GM12878 (cell line): ENCODE measurements around the gene CDH4. TPM values are rescaled to one million over a fixed set of nuclear protein-coding genes. Genes with fewer than 3 reads are reported as not detected.

Experiments
- ATAC-seq: fragments of 200-7000 bp; cut with Tn5 transposase; 3 replicates; pipeline ENCODE4 v1.9.1; 2020; ENCODE audit warnings: mild to moderate bottlenecking, moderate library complexity
- BruUV-seq: library from RNA; stranded (reverse); fragments of 400-500 nt; replicated peaks from 2 replicates; lab custom pipeline; 2021; lab: Mats Ljungman, UMichigan
- CTCF ChIA-PET: fragments of 300-600 bp; sonication (Branson Sonifier 250); formaldehyde crosslinking; extraction: SDS; loops from one replicate; lab custom pipeline; 2021; ENCODE audit warnings: inconsistent platforms; lab: Yijun Ruan, JAX
- POLR2A ChIA-PET: fragments of 350-600 bp; formaldehyde crosslinking; extraction: SDS; loops from one replicate; lab custom pipeline; 2021; ENCODE audit warnings: inconsistent platforms; lab: Charles Lee
- RAD21 ChIA-PET: fragments of 300-600 bp; sonication (Branson Sonifier 250); formaldehyde crosslinking; loops from one replicate; lab custom pipeline; 2023; ENCODE audit warnings: antibody characterized with exemption; ENCODE audit not compliant: unreplicated experiment; lab: Charles Lee
- SMC1A ChIA-PET: fragments of 300-600 bp; sonication (Branson Sonifier 250); formaldehyde crosslinking; loops from one replicate; lab custom pipeline; 2023; ENCODE audit not compliant: unreplicated experiment, uncharacterized antibody; lab: Charles Lee
- DNase-seq: peaks from one replicate; pipeline ENCODE4 v3.0.0-alpha.2; 2011; ENCODE audit warnings: low read depth, low spot score
- FAIRE-seq: peaks from 3 replicates; lab custom pipeline; 2011; peaks lifted over from hg19 to GRCh38; lab: Jason Lieb, UNC
- H2AFZ ChIP-seq: 2 replicates; pipeline ENCODE4 v1.6.0; 2011; ENCODE audit warnings: low read depth, low read length, control low read depth; ENCODE audit not compliant: control insufficient read depth
- H3K27ac ChIP-seq: 2 replicates; pipeline ENCODE4 v1.5.1; 2011; ENCODE audit warnings: control low read depth; ENCODE audit not compliant: control insufficient read depth, insufficient read depth
- H3K27me3 ChIP-seq, 2 experiments: replicated peaks in 1 of 2; 2 replicates each; pipeline versions ENCODE4 v1.6.0 to v1.6.1; 2011; ENCODE audit warnings: low read length in 1 of 2; ENCODE audit not compliant: control insufficient read depth in 2 of 2, insufficient read depth in 2 of 2
- H3K36me3 ChIP-seq, 2 experiments: 2 replicates each; pipeline ENCODE4 v1.5.1; 2011; ENCODE audit warnings: low read length in 1 of 2; ENCODE audit not compliant: control insufficient read depth in 2 of 2, insufficient read depth in 2 of 2
- H3K4me1 ChIP-seq: 2 replicates; pipeline ENCODE4 v1.6.1; 2011; ENCODE audit warnings: mild to moderate bottlenecking, low read length, moderate library complexity, mixed read lengths; ENCODE audit not compliant: control insufficient read depth, insufficient read depth
- H3K4me2 ChIP-seq: 2 replicates; pipeline ENCODE4 v1.6.0; 2011; ENCODE audit warnings: control low read depth; ENCODE audit not compliant: control insufficient read depth, insufficient read depth
- H3K4me3 ChIP-seq: fragments of 200-600 bp; sonication (generic); 2 replicates; pipeline ENCODE4 v1.5.1; 2016
- H3K79me2 ChIP-seq: 2 replicates; pipeline ENCODE4 v1.6.0; 2011; ENCODE audit warnings: low read length; ENCODE audit not compliant: control insufficient read depth, insufficient read depth
- H3K9ac ChIP-seq: 2 replicates; pipeline ENCODE4 v1.8.0; 2011; ENCODE audit warnings: low read length, control low read depth, mixed read lengths; ENCODE audit not compliant: control insufficient read depth, insufficient read depth
- H3K9me3 ChIP-seq: replicated peaks from 3 replicates; pipeline ENCODE4 v1.5.1; 2011; ENCODE audit warnings: mild to moderate bottlenecking, low read length; ENCODE audit not compliant: control insufficient read depth, insufficient read depth
- H4K20me1 ChIP-seq: 2 replicates; pipeline ENCODE4 v1.6.0; 2011; ENCODE audit not compliant: control insufficient read depth, insufficient read depth
- ASH2L ChIP-seq: fragments of 300-600, 200-600 bp; sonication (generic); IDR thresholded peaks from 2 replicates; pipeline ENCODE4 v1.6.1; 2017; ENCODE audit warnings: low read depth, mild to moderate bottlenecking, borderline replicate concordance
- LARP7 ChIP-seq: fragments of 450-650 bp; IDR thresholded peaks from 2 replicates; pipeline ENCODE4 v1.6.1; 2017; ENCODE audit warnings: mild to moderate bottlenecking
- SREBF2 ChIP-seq: IDR thresholded peaks from 2 replicates; pipeline ENCODE4 v1.6.1; 2012; ENCODE audit warnings: mild to moderate bottlenecking, low read length
- SUZ12 ChIP-seq: fragments of 200-600 bp; sonication (generic); IDR thresholded peaks from one replicate; pipeline ENCODE4 v1.6.1; 2018; ENCODE audit warnings: antibody characterized with exemption, mild to moderate bottlenecking; ENCODE audit not compliant: unreplicated experiment
- ZSCAN29 ChIP-seq: fragments of 450-650 bp; IDR thresholded peaks from 2 replicates; pipeline ENCODE4 v1.6.1; 2017; ENCODE audit warnings: mild to moderate bottlenecking, moderate library complexity
- ZZZ3 ChIP-seq: IDR thresholded peaks from 2 replicates; pipeline ENCODE4 v1.6.1; 2011; ENCODE audit warnings: low read depth; ENCODE audit not compliant: control insufficient read depth, insufficient read length
- WGBS: methylation state at CpG from one replicate; pipeline ENCODE4 v1.1.6; 2016; ENCODE audit warnings: low lambda C conversion rate; ENCODE audit not compliant: insufficient replicate concordance, insufficient coverage; ENCODE audit errors: missing lambda C conversion rate; 5-methylcytosine and 5-hydroxymethylcytosine counted together
- in situ Hi-C: fragments of 300-500 bp; cut with MboI; formaldehyde crosslinking; loops from 9 replicates; pipeline ENCODE4 v1.14.3; 2018; ENCODE audit warnings: mixed read lengths
- intact Hi-C: fragments of 100-400 bp; cut with micrococcal nuclease; formaldehyde crosslinking; loops from one replicate; pipeline ENCODE4 v1.14.2; 2022; ENCODE audit not compliant: unreplicated experiment
- polyA plus RNA-seq, 11 experiments: library from polyadenylated mRNA; depleted of rRNA in 4 of 11; unstranded in 6 of 11; stranded (reverse) in 5 of 11; fragments of >200 nt; fragmentation: Nextera tagmentation in 4 of 11; fragmentation: Illumina TruSeq in 1 of 11; extraction: Ambion mirVana in 4 of 11; extraction: Trizol in 1 of 11; gene quantifications; 1 replicate in 1 of 11; 2 replicates in 10 of 11; pipeline versions ENCODE4 v1.2.1 to v1.2.3, GENCODE V29; 2011 to 2016; ENCODE audit warnings: inconsistent platforms in 2 of 11, missing spikeins in 2 of 11, low read depth in 1 of 11
- total RNA-seq, 4 experiments: library from RNA; depleted of rRNA in 3 of 4; stranded (reverse); fragments of >200 nt in 3 of 4; fragmentation: Illumina TruSeq in 1 of 4; extraction: Trizol in 1 of 4; gene quantifications; 2 replicates each; pipeline versions ENCODE4 v1.2.1 to v1.2.3, GENCODE V29; 2013 to 2021

Gene CDH4
- total and polyA plus RNA-seq, 10 of the 15 experiments (the other 5 are each of a cell fraction or from before 2014, with no cell fraction given): not detected

GRCh38 chr20:61881861-61882260 lies 629.8 kb downstream of the CDH4 start (continued):
- TF ChIP-seq ZZZ3: no peak

- Histone ChIP-seq H3K4me2 (no peak overlapping the region), H3K27me3 (no peaks in the 10 kb centered on the region; a peak in 2 of 4 replicates), H3K4me1 (no peaks in the 10 kb centered on the region), H3K9me3 (no peaks in the 10 kb centered on the region), H3K9ac (no peak overlapping the region), H4K20me1 (no peaks in the 10 kb centered on the region), H3K27ac (no peak overlapping the region), H3K36me3 (no peaks in the 10 kb centered on the region), H3K79me2 (no peaks in the 10 kb centered on the region), H3K4me3 (no peak overlapping the region), H2AFZ (no peak overlapping the region)
- POLR2A ChIA-PET: no interaction called here
- intact Hi-C loops (no loop called here), in situ Hi-C loops (no loop called here)
- no peak for DNase-seq
- FAIRE-seq: no peak
- CTCF ChIA-PET: interaction anchor here (1.5 kb wide), 1 partner anchor 14 kb away, joined by 3 read pairs; no protein-coding TSS in a partner anchor
- WGBS: 37% methylated on average over 20 of the region's 32 CpGs
- RAD21 ChIA-PET: no interaction called here
- ATAC-seq: no peak
- BruUV-seq: no TSS peak
- SMC1A ChIA-PET: no interaction called here
- TF ChIP-seq ZSCAN29 (no peak), ASH2L (no peak), LARP7 (no peak), SUZ12 (no peak), SREBF2 (no peak)
Measured at GRCh38 chr20:61882716-61883615, 630.9 kb downstream of the CDH4 start.
